ENCODE data around the gene BLOC1S1.
A peak's percentile ranks its signal among the peaks of the same experiment; 100 is the strongest.

The BLOC1S1 gene

DNA sequence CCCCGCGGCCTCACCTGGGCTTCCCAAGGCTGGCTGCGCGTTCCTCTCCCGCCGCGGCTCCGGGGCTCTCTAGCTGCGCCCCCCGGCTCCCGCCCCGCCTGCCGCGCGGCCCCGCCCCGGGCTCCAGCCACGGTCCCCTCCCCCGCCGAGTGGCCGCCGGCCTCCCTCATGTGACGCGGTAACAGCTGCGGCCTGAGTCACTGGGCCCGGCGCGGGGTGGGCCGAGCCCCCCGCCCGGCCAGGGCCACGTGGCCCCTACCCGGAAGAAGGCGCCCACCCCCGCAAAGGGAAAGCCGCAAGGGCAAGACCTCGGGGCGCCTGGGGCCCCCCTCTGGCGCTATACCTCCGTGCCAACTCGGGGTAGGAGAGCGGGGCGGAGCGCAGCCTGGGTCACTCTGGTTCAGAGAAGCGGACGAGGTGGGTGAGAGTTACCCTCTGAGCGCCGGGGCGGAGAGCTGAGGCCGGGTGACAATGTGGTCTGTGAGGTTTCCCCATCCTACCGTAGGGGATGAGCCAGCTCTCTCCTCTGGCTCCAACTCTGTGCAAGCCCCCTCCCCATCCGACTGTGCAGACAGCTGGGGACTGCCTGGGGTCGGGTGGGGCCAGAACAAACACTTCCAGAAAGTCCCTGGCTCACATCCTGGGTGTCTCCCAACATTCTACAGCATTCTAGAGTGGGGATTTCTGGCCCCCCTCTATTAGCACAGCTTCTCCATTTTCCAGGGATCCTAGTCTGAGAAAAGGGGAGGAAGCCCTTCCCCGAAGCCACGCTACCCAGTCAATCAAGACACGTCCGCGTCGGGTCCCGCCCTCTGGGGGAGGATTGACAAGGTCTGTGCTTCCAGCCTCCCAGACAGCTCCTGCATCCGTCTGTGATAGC is 13.3 kb downstream of the BLOC1S1 start, which contains the start of gene CD63:
CD63 (minus strand) TSS at position 71 of the 880 bp plus-strand sequence. CDS start 668 bp downstream, outside the sequence.
- DNase-seq = peak; percentile 93

DNA sequence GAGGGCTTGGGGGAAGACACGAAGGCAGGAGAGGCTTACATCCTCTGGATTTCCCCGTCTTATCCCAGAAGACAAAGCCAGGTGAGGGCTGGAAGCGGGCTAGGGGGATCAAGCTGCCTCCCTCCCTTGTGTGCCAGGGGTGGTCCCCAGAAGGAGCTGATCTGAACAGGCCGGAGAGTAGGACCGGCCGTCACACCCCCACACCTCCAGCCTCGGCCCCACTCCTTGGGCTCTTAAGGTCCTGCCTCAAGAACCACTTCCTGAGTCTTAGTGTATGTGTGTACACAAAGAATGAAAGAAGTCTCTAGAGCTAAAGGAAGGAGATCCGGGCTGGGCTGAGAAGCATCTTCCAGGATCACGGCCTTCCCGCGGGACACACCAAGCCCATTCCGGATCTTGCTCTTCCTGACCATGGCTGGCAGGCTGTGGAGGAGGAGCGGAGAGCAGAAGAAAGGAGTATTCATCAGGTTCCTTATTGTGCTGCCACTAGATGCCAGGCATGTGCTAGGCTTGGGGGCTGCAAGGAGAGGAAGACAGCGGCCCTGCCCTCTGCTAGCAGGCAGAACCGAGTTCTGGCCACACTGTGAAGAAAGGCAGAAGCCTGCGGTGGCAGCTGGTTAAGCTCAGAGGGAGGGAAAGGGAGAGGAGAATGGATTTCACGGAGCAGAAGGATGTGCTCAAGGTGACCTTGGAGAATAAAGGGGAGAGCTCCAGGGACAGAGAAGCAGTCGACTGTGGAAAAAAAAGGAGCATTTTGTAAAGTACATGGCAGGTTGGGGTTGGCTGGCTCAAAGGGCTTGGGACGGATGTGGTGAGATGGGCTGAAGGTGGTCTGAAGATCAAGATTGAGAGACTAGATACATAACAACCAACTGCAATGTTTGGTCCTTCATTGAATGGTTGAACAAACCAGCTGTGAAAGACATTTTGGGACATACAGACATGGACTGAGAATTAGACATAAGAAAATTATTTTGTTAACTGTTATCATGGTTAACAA is 14.3 kb downstream of the BLOC1S1 start:
- peak; percentile 82 for DNase-seq

GRCh38 chr12:55732288-55732687 is 16.4 kb downstream of the BLOC1S1 start:
- DNase-seq = no peak

- no peak for DNase-seq
Measured at GRCh38 chr12:55733021-55733555, 17.2 kb downstream of the BLOC1S1 start.

GRCh38 chr12:55733858-55734257 is 18.0 kb downstream of the BLOC1S1 start:
- DNase-seq = peak; percentile 51

GRCh38 chr12:55734595-55734994 is 18.7 kb downstream of the BLOC1S1 start:
- DNase-seq = no peak

DNA sequence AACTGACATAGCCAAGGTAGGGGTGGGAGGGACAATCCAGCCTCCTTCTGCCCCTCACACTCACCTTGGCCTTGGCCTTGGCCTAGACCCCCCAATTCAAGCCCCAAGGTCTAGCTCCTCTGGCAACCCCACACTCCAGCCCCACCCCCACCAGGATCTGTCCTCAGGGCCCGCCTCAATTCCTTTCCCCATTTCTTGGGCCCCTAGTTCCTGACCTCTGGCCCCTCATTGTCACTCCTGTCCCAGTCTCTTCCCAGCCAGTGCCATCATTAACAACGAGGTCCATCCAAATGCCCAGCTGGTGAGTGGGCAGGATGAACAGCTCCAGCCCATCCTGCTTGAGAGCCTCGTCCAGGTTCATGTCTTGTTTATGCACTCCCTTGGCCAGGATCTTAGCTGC is 20.2 kb downstream of the BLOC1S1 start:
- no peak for DNase-seq

GRCh38 chr12:55736780-55737580 is 21.1 kb downstream of the BLOC1S1 start:
- DNase-seq = peak; percentile 89

DNA sequence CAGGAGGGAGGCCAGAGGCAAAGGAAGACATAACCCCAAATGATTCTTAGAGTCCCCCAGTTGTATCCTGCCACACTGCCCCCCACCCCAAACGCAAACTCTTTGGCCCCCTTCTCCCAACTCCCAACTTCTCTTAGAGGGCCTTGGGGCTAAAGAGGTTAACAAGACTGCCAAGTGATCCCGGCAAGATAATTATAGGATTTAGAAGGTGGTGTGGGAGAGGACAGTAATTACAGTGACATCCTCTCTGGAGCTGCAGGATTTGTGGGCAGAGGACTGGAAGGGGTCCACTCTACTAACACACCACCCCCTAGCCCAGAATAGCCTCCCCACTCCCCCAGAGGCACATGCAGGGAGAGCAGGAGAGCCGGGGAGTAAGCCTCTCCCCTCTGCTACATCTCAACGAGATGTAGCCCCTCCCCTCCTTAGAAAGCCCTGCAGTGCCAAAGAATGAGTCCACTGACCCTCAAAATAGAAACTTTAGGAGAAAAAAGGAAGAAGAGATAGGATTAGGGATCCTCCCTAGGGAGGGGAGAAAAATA is 21.8 kb downstream of the BLOC1S1 start:
- DNase-seq = peak; percentile 39

GRCh38 chr12:55738123-55739024 is 22.5 kb downstream of the BLOC1S1 start:
- DNase-seq = peak; percentile 96

- DNase-seq = no peak
Measured at GRCh38 chr12:55739025-55739378, 23.2 kb downstream of the BLOC1S1 start.

GRCh38 chr12:55741931-55742680 is 26.3 kb downstream of the BLOC1S1 start:
- no peak for DNase-seq

DNA sequence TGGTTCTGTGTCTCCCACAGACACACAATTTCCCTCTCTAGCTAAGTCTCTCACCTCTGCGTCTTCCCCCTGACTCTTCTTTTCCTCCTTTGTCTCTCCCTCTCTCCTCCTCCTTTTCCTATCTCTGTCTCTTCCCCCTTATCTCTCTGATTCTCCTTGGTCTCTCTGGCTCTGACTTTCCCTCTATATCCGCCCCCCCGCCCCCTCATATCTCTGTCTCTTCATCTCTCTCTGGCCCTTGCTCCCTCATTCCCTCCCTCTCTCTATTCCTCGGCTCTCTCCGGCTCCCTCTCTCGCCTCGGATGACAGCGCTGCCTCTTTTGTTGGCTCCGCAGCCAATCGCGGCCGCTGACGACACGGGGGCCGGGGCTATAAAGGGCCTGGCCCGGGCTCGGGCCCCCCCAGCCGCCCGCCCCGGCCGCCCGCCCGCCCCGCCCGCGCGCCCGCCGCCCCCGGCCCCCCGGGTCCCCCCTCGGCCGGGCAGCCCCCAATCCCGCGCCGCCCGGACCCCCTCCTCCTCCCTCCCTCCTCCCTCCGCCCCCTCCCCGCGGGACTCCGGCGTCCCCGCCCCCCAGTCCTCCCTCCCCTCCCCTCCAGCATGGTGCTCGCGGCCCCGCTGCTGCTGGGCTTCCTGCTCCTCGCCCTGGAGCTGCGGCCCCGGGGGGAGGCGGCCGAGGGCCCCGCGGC is 27.0 kb downstream of the BLOC1S1 start, which contains the start of gene GDF11:
GDF11 (plus strand) TSS at position 404 of the 687 bp plus-strand sequence; CDS start at position 599, 195 bp downstream.
- DNase-seq = peak; percentile 90

- DNase-seq = peak; percentile 79
Measured at GRCh38 chr12:55743406-55744339, 27.8 kb downstream of the BLOC1S1 start.

DNA sequence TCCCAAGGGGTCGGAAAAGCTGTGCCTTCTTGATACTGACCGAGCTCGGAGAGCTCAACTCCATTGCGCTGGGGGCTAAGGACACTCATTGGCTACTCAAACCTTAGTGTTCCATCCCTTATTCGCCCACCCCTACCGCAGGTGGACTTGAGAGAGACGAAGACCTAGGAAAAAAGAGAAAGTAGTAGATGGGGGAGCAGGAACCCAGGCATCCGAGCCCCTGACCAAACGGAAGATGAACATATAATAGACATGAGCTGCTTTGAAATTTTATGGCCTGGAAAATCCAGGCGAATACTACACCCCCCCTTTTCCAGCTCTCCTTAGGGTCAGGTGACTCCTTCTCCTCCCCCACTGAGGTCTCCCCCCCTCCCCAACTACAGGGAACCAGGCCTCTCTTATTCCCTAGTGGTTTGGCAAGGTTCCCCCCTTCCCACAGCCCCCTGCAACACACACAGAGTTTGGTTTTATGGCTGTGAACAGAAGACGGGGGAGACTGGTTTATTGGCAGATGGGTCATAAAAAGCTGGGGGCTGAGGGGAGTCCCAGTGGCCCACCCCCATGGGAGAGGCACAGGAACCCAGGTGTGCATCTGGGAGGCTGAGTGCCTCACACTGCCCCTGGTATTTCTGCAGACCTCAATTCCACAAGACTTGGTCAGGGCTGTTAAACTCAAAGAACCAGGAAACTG is 28.6 kb downstream of the BLOC1S1 start:
- DNase-seq = no peak

DNA sequence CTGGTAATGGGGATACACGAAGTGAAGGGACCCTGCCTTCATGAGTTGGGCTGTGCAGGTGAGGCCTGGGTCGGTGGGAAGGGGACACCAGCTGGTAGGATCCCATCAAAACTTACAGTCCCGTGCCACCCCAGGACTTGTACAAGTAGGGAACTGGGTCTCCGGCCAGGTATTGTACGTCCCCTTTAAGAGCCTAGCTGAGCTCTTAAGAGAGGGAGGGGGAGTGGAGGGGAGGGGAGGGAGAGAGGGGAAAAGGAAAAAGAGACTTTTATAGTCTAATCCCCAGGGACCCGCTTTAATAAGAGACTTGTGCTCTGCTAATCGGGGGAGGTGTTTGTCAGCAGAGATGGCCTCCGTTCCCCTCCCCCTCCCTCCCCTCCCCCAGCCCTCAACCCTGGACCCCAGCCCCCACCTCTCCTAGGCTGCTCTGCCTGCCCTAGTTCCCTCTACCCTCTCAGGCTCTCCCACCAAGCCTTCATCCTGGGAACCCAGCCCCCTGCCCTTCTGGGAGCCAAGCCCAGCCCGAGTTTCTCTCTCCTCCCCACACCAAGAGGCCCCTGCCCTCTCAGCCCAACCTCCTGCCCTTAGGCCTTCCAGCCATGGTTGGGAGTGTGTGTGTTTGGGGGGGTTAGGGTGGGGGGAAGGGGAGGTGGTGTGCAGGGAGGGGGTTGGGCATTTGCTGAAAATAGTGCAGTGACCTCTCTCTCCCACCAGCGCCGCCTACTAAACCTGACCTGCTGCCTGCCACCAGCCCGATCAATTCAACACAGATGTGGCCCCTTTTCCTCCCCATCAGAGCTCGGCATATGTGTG is 29.7 kb downstream of the BLOC1S1 start:
- DNase-seq = no peak

Measured in hematopoietic multipotent progenitor cell treated with erythropoietin and hydrocortisone succinate and interleukin-3 and kit ligand, for 6 days (in vitro differentiated cells).